Stomach (tissue), 9 donors: ENCODE data around the gene GPR37L1. TPM values are rescaled to one million over a fixed set of nuclear protein-coding genes. Genes with fewer than 3 reads are reported as not detected.

ENCODE experiments used
- DNase-seq, 2 donors: peaks; one replicate each; pipeline versions ENCODE4 v3.0.0 to v3.0.0-alpha.2; 2013 to 2019
- H3K27ac ChIP-seq, 5 donors: fragments of 200-600 bp in 4 of 5; sonication (generic) in 4 of 5; one replicate each; pipeline ENCODE4 v1.5.1; 2013 to 2019; ENCODE audit warnings: mild to moderate bottlenecking in 1 of 5, moderate library complexity in 1 of 5
- H3K27me3 ChIP-seq, 3 donors: fragments of 200-600 bp; sonication (generic); one replicate each; pipeline ENCODE4 v1.5.1; 2017 to 2019; ENCODE audit warnings: mixed run types in 1 of 3
- H3K36me3 ChIP-seq, 4 donors: fragments of 200-600 bp; sonication (generic); 1 replicate in 3 of 4; 2 replicates in 1 of 4; pipeline ENCODE4 v1.5.1; 2016 to 2019
- H3K4me1 ChIP-seq, 4 donors: fragments of 200-600 bp; sonication (generic); one replicate each; pipeline ENCODE4 v1.5.1; 2016 to 2019
- H3K4me3 ChIP-seq, 4 donors: fragments of 200-600 bp; sonication (generic) in 3 of 4; one replicate each; pipeline ENCODE4 v1.5.1; 2016 to 2019; ENCODE audit warnings: mild to moderate bottlenecking in 1 of 4
- H3K9me3 ChIP-seq, 4 donors: fragments of 200-600 bp; sonication (generic); one replicate each; pipeline ENCODE4 v1.5.1; 2016 to 2019
- EP300 ChIP-seq: sonication (generic); formaldehyde crosslinking; IDR thresholded peaks from one replicate; pipeline ENCODE4 v1.6.1; 2017; ENCODE audit warnings: antibody characterized with exemption
- POLR2A ChIP-seq, 4 donors: fragments of 450-650 bp; IDR thresholded peaks; one replicate each; pipeline ENCODE4 v1.6.1; 2016; ENCODE audit warnings: antibody characterized with exemption in 4 of 4, control low read depth in 2 of 4, mild to moderate bottlenecking in 1 of 4, moderate library complexity in 1 of 4
- POLR2AphosphoS5 ChIP-seq, 3 donors: sonication (generic); formaldehyde crosslinking; IDR thresholded peaks; one replicate each; pipeline ENCODE4 v1.6.1; 2016; ENCODE audit warnings: antibody characterized with exemption in 3 of 3
- WGBS, 5 donors: extraction: QIAGEN DNeasy Blood & Tissue Kit in 3 of 5; methylation state at CpG; one replicate each; pipeline versions ENCODE4 v1.1.5 to v1.1.7; 2013 to 2018; 5-methylcytosine and 5-hydroxymethylcytosine counted together
- intact Hi-C: fragments of 100-400 bp; cut with DNase I; formaldehyde crosslinking; loops from one replicate; pipeline ENCODE4 v1.15.1; 2023; ENCODE audit warnings: low total_unique reads
- polyA plus RNA-seq, 3 donors: library from polyadenylated mRNA; stranded (reverse); fragments of 200-250 nt; gene quantifications; one replicate each; pipeline ENCODE4 v1.2.3, GENCODE V29; 2013
- total RNA-seq, 5 donors: library from RNA; depleted of rRNA; stranded (reverse); fragments of >200 nt; gene quantifications; one replicate each; pipeline versions ENCODE4 v1.1.0 to v1.2.3, GENCODE V29; 2014 to 2016
- TF ChIP-seq, protein P1 (sequence below), 7 experiments: fragments of 450-650 bp in 4 of 7; fragments of 200-600 bp in 3 of 7; sonication (generic) in 3 of 7; IDR thresholded peaks; one replicate each; pipeline ENCODE4 v1.5.1; 2016 to 2019; ENCODE audit warnings: antibody characterized with exemption in 7 of 7, control low read depth in 2 of 7, mild to moderate bottlenecking in 1 of 7
- donor health status: healthy with polysubstance abuse.
- donor health status: Bipolar disorder and iron deficiency.
- donor health status: healthy.

The GPR37L1 gene
- total and polyA plus RNA-seq, 8 donors: under 0.01 to 2.0 (median 0.18) TPM; not detected in 3

DNA sequence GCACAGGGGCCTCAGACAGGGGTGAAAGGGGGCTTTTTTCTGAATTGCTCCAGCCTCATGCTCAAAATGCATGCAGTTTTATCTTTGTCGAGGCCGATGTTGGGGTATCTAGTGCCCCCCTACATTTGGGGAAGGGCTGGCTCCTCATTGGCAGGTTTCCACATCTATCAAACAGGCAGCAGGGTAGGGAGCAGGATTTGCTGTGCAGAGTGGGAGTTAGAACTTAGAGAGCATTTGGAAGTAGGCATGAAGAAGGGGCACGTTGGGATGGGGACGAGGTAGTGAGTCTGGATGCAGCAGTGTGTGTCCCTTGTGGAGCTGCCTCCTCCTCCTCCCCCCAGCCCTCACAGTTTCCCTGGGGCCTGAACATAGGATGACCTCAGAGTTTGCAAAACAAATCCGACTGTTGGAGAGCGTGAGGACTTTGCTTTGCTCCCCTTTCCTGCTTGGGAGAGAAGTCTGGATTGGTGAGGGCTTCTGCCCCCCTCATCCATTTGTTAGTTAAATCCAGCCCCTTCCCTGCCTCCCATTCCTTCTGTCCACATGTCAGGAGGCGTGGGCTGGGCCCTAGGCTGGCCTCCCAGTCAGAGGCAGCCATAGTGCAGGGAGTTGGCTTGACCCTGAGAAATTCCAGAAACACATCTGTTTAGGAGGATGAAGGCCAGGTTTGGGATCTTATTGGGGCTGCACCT lies 36.9 kb upstream of the GPR37L1 start:
- DNase-seq: peak; percentile 28 to 86
- intact Hi-C loops: no loop called here
- TF ChIP-seq POLR2AphosphoS5 (IDR thresholded peaks at IDR 0.05) (no peak), EP300 (no peak), POLR2A (IDR thresholded peaks at IDR 0.05) (no peak)
- TF ChIP-seq, protein P1, sequence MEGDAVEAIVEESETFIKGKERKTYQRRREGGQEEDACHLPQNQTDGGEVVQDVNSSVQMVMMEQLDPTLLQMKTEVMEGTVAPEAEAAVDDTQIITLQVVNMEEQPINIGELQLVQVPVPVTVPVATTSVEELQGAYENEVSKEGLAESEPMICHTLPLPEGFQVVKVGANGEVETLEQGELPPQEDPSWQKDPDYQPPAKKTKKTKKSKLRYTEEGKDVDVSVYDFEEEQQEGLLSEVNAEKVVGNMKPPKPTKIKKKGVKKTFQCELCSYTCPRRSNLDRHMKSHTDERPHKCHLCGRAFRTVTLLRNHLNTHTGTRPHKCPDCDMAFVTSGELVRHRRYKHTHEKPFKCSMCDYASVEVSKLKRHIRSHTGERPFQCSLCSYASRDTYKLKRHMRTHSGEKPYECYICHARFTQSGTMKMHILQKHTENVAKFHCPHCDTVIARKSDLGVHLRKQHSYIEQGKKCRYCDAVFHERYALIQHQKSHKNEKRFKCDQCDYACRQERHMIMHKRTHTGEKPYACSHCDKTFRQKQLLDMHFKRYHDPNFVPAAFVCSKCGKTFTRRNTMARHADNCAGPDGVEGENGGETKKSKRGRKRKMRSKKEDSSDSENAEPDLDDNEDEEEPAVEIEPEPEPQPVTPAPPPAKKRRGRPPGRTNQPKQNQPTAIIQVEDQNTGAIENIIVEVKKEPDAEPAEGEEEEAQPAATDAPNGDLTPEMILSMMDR (IDR thresholded peaks at IDR 0.05): no peak
- H3K36me3 ChIP-seq: no peaks in the 10 kb centered on the region
- no peaks in the 10 kb centered on the region for H3K9me3 ChIP-seq
- no peak overlapping the region for H3K4me3 ChIP-seq
- 29 to 45% (median 32%) methylated on average over 7 of the region's 7 CpGs for WGBS, 5 donors
- H3K27me3 ChIP-seq: no peaks in the 10 kb centered on the region
- H3K4me1 ChIP-seq: peaks cover 12 to 34% (median 20%) of the 10 kb centered on the region in 4 donors
- peak overlapping the region; percentile 55 to 81 (median 70) for H3K27ac ChIP-seq

DNA sequence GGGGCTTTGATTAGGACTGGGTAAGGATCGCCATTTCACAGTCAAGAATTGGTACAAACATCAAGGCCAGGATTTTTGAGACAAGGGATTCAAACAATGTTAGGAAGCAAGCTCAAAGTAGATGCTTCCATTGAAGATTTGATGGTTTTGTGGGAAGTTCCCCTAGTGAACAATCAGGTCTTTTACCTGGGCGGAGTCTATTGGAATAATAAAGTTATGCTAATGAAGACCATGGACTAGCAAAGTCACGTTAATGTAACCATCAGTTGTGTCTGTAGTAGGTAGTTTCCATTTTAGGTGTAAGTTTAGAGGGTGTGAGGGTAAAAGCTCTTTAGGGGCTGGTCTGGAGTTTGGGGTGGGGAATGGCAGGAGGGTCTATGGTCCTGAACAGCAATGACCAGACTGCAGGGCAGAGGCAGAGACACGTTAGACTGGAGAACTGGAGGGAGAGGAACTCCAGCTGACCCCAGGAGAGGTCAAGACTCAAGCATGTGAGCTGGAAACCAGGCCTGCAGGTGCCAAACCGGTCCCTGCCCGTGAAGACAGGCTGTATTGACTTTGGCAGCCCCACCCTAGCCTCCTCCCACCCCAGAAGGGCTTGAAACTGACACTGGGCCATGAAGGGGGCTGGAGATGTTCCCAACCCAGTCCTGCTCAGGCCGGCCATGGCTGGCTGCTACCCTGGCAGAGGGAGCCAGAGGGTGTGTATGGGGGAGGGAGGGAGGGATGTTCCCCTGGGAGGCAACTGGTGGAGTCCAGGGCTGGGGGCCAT lies 36.0 kb upstream of the GPR37L1 start:
- Histone ChIP-seq H3K4me1 (peaks cover 12 to 34% (median 20%) of the 10 kb centered on the region in 4 donors), H3K36me3 (no peaks in the 10 kb centered on the region), H3K4me3 (no peak overlapping the region), H3K27me3 (no peaks in the 10 kb centered on the region), H3K9me3 (no peaks in the 10 kb centered on the region), H3K27ac (peak overlapping the region; percentile 55 to 81 (median 70))
- WGBS, 5 donors: 42 to 55% (median 47%) methylated on average over 6 to 7 of the region's 7 CpGs
- peak; percentile 44 to 73 for DNase-seq
- intact Hi-C loops: no loop called here
- no peak for TF ChIP-seq POLR2AphosphoS5 (IDR thresholded peaks at IDR 0.05)
- TF ChIP-seq, protein P1 (IDR thresholded peaks at IDR 0.05): no peak
- TF ChIP-seq POLR2A (IDR thresholded peaks at IDR 0.05): no peak
- no peak for TF ChIP-seq EP300

DNA sequence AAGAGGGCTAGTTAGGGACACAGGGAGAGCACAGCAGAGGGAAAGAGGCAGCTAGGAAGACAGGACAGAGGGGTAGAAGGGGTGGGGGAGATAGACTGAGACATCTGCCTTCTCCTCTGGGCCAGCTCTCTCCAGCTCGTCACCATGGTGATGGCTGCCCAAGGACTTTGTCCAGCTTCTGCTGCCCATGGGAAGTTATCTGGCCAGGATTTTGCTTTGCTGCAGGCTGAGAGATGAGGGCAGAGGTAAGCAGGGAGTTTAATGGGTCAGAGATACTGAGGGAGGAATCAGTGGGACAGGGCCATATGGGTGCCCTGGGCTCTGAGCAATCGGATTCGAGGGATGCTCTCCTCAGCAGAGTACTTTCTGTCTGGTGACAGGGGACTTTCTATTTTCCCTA lies 34.5 kb upstream of the GPR37L1 start:
- no peaks in the 10 kb centered on the region for H3K36me3 ChIP-seq
- no peaks in the 10 kb centered on the region for H3K27me3 ChIP-seq
- TF ChIP-seq EP300 (no peak), POLR2A (IDR thresholded peaks at IDR 0.05) (no peak), POLR2AphosphoS5 (IDR thresholded peaks at IDR 0.05) (no peak)
- TF ChIP-seq, protein P1 (IDR thresholded peaks at IDR 0.05): no peak
- WGBS, 5 donors: 58 to 70% (median 62%) methylated on average over 3 of the region's 3 CpGs
- DNase-seq: no peak
- intact Hi-C loops: no loop called here
- no peak overlapping the region for H3K4me3 ChIP-seq
- H3K9me3 ChIP-seq: no peaks in the 10 kb centered on the region
- H3K27ac ChIP-seq: peak overlapping the region in 2 of 5 donors; percentile 9 to 13
- H3K4me1 ChIP-seq: peaks cover 12 to 34% (median 20%) of the 10 kb centered on the region in 4 donors

DNA sequence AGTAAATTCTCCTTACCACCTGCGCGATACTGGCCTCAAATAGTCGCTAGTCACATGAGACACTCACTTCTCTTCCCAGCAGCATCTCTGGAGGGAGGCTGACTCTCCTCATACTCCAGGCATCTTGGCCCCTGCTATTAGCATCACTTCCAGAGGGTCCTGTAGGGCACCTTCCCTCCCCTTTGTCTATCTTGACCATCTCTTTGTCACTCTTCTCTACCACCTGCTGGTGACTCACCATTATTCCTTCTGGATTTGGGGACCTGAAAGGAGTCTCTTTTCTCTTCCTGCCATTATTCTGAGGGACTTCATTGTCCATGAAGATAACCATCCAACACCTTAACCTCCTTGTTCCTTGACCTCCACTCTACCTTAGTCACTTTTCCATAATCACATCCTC lies 31.7 kb upstream of the GPR37L1 start:
- 89 to 98% (median 94%) methylated on average over 3 of the region's 3 CpGs for WGBS, 5 donors
- TF ChIP-seq, protein P1 (IDR thresholded peaks at IDR 0.05): peak in 2 of 7 experiments; percentile 16 to 39
- no peak for TF ChIP-seq POLR2AphosphoS5 (IDR thresholded peaks at IDR 0.05)
- H3K36me3 ChIP-seq: no peaks in the 10 kb centered on the region
- no peaks in the 10 kb centered on the region for H3K27me3 ChIP-seq
- no peaks in the 10 kb centered on the region for H3K9me3 ChIP-seq
- DNase-seq: no peak
- H3K4me1 ChIP-seq: peaks cover 2 to 17% (median 10%) of the 10 kb centered on the region in 4 donors
- intact Hi-C loops: no loop called here
- no peak overlapping the region for H3K27ac ChIP-seq
- H3K4me3 ChIP-seq: no peak overlapping the region
